Measurements from ENCODE around the gene PHF12. TPM values are rescaled to one million over a fixed set of nuclear protein-coding genes. Genes with fewer than 3 reads are reported as not detected.

The PHF12 gene
- total and polyA plus RNA-seq, 2 of the 13 experiments (the other 11 are each of a cell fraction or from before 2014, with no cell fraction given) = 9.8 to 17.1 TPM

DNA sequence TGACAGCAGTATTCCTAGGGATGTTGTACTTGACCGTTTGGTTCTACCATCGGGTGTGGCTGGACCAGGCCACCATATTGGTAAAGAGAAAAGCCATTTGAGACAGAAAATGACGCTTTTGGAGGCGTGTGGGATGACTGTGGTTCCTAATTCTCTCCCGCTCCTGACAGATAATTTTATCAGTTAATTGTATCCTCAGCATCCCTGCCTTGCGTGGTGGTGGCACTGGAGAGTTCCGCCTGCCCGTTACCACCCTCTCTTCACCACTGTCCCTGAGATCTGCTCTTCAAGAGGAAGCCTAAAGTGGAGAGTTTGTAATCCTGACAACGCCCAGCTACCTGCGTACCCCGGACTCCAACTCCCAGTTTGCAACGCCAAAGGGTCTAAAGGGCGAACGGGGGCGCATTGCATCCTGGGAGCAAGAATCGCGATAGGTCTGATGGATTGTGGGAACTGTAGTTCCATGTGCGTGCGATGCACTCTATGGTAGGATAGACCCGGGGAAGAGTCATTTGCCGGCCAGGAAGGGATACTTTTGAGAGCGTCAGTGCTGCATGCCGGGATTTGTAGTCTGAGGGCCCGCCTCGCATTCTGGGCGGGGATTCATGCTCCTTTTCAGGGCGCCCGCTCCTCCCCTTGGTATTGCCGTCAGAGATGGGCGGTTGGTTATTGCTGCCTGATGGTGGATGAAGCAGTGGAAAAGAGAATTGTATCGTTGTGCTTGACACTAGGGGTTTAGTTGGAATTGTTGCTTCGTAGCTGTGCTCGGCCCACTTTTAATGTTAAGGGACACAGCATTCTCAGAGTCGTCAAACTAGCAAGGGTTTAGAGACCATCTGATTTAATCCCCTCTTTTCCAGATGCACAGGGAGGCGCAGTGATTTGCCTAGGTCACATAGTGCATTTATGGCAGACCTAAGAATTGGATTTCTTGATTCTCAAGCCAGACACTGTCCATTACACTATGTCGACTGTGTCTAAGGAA lies 965 bp upstream of the PHF12 start (continued):
- TF ChIP-seq, protein P1, sequence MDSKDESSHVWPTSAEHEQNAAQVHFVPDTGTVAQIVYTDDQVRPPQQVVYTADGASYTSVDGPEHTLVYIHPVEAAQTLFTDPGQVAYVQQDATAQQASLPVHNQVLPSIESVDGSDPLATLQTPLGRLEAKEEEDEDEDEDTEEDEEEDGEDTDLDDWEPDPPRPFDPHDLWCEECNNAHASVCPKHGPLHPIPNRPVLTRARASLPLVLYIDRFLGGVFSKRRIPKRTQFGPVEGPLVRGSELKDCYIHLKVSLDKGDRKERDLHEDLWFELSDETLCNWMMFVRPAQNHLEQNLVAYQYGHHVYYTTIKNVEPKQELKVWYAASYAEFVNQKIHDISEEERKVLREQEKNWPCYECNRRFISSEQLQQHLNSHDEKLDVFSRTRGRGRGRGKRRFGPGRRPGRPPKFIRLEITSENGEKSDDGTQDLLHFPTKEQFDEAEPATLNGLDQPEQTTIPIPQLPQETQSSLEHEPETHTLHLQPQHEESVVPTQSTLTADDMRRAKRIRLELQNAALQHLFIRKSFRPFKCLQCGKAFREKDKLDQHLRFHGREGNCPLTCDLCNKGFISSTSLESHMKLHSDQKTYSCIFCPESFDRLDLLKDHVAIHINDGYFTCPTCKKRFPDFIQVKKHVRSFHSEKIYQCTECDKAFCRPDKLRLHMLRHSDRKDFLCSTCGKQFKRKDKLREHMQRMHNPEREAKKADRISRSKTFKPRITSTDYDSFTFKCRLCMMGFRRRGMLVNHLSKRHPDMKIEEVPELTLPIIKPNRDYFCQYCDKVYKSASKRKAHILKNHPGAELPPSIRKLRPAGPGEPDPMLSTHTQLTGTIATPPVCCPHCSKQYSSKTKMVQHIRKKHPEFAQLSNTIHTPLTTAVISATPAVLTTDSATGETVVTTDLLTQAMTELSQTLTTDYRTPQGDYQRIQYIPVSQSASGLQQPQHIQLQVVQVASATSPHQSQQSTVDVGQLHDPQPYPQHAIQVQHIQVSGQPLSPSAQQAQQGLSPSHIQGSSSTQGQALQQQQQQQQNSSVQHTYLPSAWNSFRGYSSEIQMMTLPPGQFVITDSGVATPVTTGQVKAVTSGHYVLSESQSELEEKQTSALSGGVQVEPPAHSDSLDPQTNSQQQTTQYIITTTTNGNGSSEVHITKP (CRISPR knock-in tag; IDR thresholded peaks at IDR 0.05; ENCODE audit: low read depth) = peak; percentile 82
- TF ChIP-seq ZFP36L1 (CRISPR knock-in tag; IDR thresholded peaks at IDR 0.05) (peak; percentile 44; the same call in 1 of the 2 replicates), ZNF224 (CRISPR knock-in tag; IDR thresholded peaks at IDR 0.05) (0 out of 2 replicates have a peak, but pooled peaks have one; percentile 29), ZBTB3 (CRISPR knock-in tag; IDR thresholded peaks at IDR 0.05; ENCODE audit: borderline replicate concordance, low read depth) (0 out of 2 replicates have a peak, but pooled peaks have one; percentile 47), SP5 (CRISPR knock-in tag; IDR thresholded peaks at IDR 0.05; ENCODE audit: borderline replicate concordance, low read depth) (peak; percentile 27), FOXP1 (IDR thresholded peaks at IDR 0.05) (no peak), FOXP1 (CRISPR knock-in tag; IDR thresholded peaks at IDR 0.05) (no peak), ZNF143 (CRISPR knock-in tag; IDR thresholded peaks at IDR 0.05) (peak; percentile 97), GABPB1 (CRISPR knock-in tag; IDR thresholded peaks at IDR 0.05) (peak; percentile 92)
- TF ChIP-seq, protein P2, sequence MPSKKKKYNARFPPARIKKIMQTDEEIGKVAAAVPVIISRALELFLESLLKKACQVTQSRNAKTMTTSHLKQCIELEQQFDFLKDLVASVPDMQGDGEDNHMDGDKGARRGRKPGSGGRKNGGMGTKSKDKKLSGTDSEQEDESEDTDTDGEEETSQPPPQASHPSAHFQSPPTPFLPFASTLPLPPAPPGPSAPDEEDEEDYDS (CRISPR knock-in tag; IDR thresholded peaks at IDR 0.05) = peak; percentile 66; the same call in 1 of the 2 replicates
